GM12878 (cell line): ENCODE measurements around the gene UCKL1. TPM values are rescaled to one million over a fixed set of nuclear protein-coding genes. Genes with fewer than 3 reads are reported as not detected.
A peak's percentile ranks its signal among the peaks of the same experiment; 100 is the strongest.

Source experiments
- ASH2L ChIP-seq: fragments of 300-600, 200-600 bp; sonication (generic); IDR thresholded peaks from 2 replicates; pipeline ENCODE4 v1.6.1; 2017; ENCODE audit warnings: low read depth, mild to moderate bottlenecking, borderline replicate concordance
- BACH1 ChIP-seq: fragments of 450-650 bp; IDR thresholded peaks from 2 replicates; pipeline ENCODE4 v1.6.1; 2017; ENCODE audit warnings: mild to moderate bottlenecking, borderline replicate concordance
- DPF2 ChIP-seq: fragments of 450-650 bp; IDR thresholded peaks from 2 replicates; pipeline ENCODE4 v1.6.1; 2017; ENCODE audit warnings: mild to moderate bottlenecking
- ESRRA ChIP-seq: IDR thresholded peaks from 2 replicates; pipeline ENCODE4 v1.6.1; 2012; ENCODE audit warnings: mild to moderate bottlenecking, low read length, improper control_type of control experiment
- HCFC1 ChIP-seq: fragments of 150-350 bp; IDR thresholded peaks from 2 replicates; pipeline ENCODE4 v1.6.1; 2014; ENCODE audit warnings: low read length
- HDAC2 ChIP-seq: fragments of 200-600 bp; sonication (generic); IDR thresholded peaks from 2 replicates; pipeline ENCODE4 v1.6.1; 2017
- IKZF2 ChIP-seq, 2 experiments: fragments of 450-650 bp; IDR thresholded peaks; 2 replicates each; pipeline ENCODE4 v1.6.1; 2017; ENCODE audit warnings: mild to moderate bottlenecking in 2 of 2, moderate library complexity in 2 of 2
- JUNB ChIP-seq: IDR thresholded peaks from 2 replicates; pipeline ENCODE4 v1.6.1; 2016; ENCODE audit warnings: antibody characterized with exemption, mild to moderate bottlenecking
- NFIC ChIP-seq: IDR thresholded peaks from 2 replicates; pipeline ENCODE4 v1.6.1; 2012; ENCODE audit warnings: low read depth, mild to moderate bottlenecking, inconsistent platforms, low read length, moderate library complexity
- NFYA ChIP-seq: IDR thresholded peaks from 2 replicates; pipeline ENCODE4 v1.6.1; 2011; ENCODE audit warnings: low read depth, mild to moderate bottlenecking, low read length, improper control_type of control experiment, borderline replicate concordance
- NKRF ChIP-seq: fragments of 450-650 bp; conservative IDR thresholded peaks from 2 replicates; pipeline ENCODE4 v1.6.1; 2017; ENCODE audit warnings: mild to moderate bottlenecking, moderate library complexity
- NR2C1 ChIP-seq: fragments of 450-650 bp; IDR thresholded peaks from 2 replicates; pipeline ENCODE4 v1.6.1; 2017; ENCODE audit warnings: antibody characterized with exemption, mild to moderate bottlenecking, moderate library complexity
- NR2F1 ChIP-seq: fragments of 450-650 bp; conservative IDR thresholded peaks from 2 replicates; pipeline ENCODE4 v1.6.1; 2017; ENCODE audit warnings: mild to moderate bottlenecking
- POLR2AphosphoS2 ChIP-seq: IDR thresholded peaks from 2 replicates; pipeline ENCODE4 v1.6.1; 2011; ENCODE audit warnings: low read depth, mild to moderate bottlenecking, low read length, improper control_type of control experiment, moderate library complexity
- RELA ChIP-seq: fragments of 450-650 bp; IDR thresholded peaks from 2 replicates; pipeline ENCODE4 v1.8.0; 2014; ENCODE audit warnings: borderline replicate concordance; ENCODE audit not compliant: partially characterized antibody
- SMAD1 ChIP-seq: fragments of 450-650 bp; IDR thresholded peaks from 2 replicates; pipeline ENCODE4 v1.6.1; 2018; ENCODE audit warnings: mild to moderate bottlenecking, low read depth; ENCODE audit not compliant: partially characterized antibody
- SPI1 ChIP-seq: IDR thresholded peaks from 2 replicates; pipeline ENCODE4 v1.6.1; 2011; ENCODE audit warnings: low read depth, mild to moderate bottlenecking, low read length, moderate library complexity, borderline replicate concordance; ENCODE audit not compliant: insufficient read depth
- TCF3 ChIP-seq: IDR thresholded peaks from 2 replicates; pipeline ENCODE4 v1.6.1; 2012; ENCODE audit warnings: low read depth, mild to moderate bottlenecking, low read length, borderline replicate concordance; ENCODE audit not compliant: insufficient read depth
- ZNF217 ChIP-seq: fragments of 450-650 bp; IDR thresholded peaks from 2 replicates; pipeline ENCODE4 v1.6.1; 2017; ENCODE audit warnings: antibody characterized with exemption, mild to moderate bottlenecking
- ZNF24 ChIP-seq: fragments of 450-650 bp; IDR thresholded peaks from 2 replicates; pipeline ENCODE4 v1.6.1; 2017; ENCODE audit warnings: antibody characterized with exemption, mild to moderate bottlenecking
- polyA plus RNA-seq, 11 experiments: library from polyadenylated mRNA; depleted of rRNA in 4 of 11; unstranded in 6 of 11; stranded (reverse) in 5 of 11; fragments of >200 nt; fragmentation: Nextera tagmentation in 4 of 11; fragmentation: Illumina TruSeq in 1 of 11; extraction: Ambion mirVana in 4 of 11; extraction: Trizol in 1 of 11; gene quantifications; 1 replicate in 1 of 11; 2 replicates in 10 of 11; pipeline versions ENCODE4 v1.2.1 to v1.2.3, GENCODE V29; 2011 to 2016; ENCODE audit warnings: inconsistent platforms in 2 of 11, missing spikeins in 2 of 11, low read depth in 1 of 11
- total RNA-seq, 4 experiments: library from RNA; depleted of rRNA in 3 of 4; stranded (reverse); fragments of >200 nt in 3 of 4; fragmentation: Illumina TruSeq in 1 of 4; extraction: Trizol in 1 of 4; gene quantifications; 2 replicates each; pipeline versions ENCODE4 v1.2.1 to v1.2.3, GENCODE V29; 2013 to 2021
- TF ChIP-seq, protein P1 (sequence below): IDR thresholded peaks from 2 replicates; pipeline ENCODE4 v1.6.1; 2012; ENCODE audit warnings: low read depth, low read length, improper control_type of control experiment
- TF ChIP-seq, protein P2 (sequence below): fragments of 450-650 bp; IDR thresholded peaks from 2 replicates; pipeline ENCODE4 v1.6.1; 2017; ENCODE audit warnings: antibody characterized with exemption, mild to moderate bottlenecking, moderate library complexity

The UCKL1 gene
- total and polyA plus RNA-seq, 10 of the 15 experiments (the other 5 are each of a cell fraction or from before 2014, with no cell fraction given): 2.4 to 36.3 (median 24.8) TPM

- TF ChIP-seq RELA: peak; percentile 60
- TF ChIP-seq POLR2AphosphoS2: 0 out of 2 replicates have a peak, but pooled peaks have one; percentile 55
- TF ChIP-seq ZNF24: no peak
- no peak for TF ChIP-seq JUNB
- TF ChIP-seq NR2C1: no peak
- peak; percentile 20; the same call in 1 of the 2 replicates for TF ChIP-seq ZNF217
- TF ChIP-seq, protein P1, sequence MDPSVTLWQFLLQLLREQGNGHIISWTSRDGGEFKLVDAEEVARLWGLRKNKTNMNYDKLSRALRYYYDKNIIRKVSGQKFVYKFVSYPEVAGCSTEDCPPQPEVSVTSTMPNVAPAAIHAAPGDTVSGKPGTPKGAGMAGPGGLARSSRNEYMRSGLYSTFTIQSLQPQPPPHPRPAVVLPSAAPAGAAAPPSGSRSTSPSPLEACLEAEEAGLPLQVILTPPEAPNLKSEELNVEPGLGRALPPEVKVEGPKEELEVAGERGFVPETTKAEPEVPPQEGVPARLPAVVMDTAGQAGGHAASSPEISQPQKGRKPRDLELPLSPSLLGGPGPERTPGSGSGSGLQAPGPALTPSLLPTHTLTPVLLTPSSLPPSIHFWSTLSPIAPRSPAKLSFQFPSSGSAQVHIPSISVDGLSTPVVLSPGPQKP: no peak; the same call in 1 of the 2 replicates
- no peak for TF ChIP-seq ASH2L
- no peak for TF ChIP-seq TCF3
- peak; percentile 49 for TF ChIP-seq NKRF
- TF ChIP-seq ESRRA: no peak
- no peak for TF ChIP-seq HCFC1
- peak; percentile 22; the same call in 1 of the 2 replicates for TF ChIP-seq SPI1
- TF ChIP-seq NFIC: no peak
- TF ChIP-seq IKZF2 (IDR thresholded peaks at IDR 0.05): no peak; a peak in 1 of 4 replicates
- peak; percentile 97 for TF ChIP-seq SMAD1
- TF ChIP-seq NR2F1: peak; percentile 59
- no peak for TF ChIP-seq HDAC2
- peak; percentile 79; the same call in 1 of the 2 replicates for TF ChIP-seq BACH1
- TF ChIP-seq DPF2: peak; percentile 63
- no peak for TF ChIP-seq NFYA
- TF ChIP-seq, protein P2, sequence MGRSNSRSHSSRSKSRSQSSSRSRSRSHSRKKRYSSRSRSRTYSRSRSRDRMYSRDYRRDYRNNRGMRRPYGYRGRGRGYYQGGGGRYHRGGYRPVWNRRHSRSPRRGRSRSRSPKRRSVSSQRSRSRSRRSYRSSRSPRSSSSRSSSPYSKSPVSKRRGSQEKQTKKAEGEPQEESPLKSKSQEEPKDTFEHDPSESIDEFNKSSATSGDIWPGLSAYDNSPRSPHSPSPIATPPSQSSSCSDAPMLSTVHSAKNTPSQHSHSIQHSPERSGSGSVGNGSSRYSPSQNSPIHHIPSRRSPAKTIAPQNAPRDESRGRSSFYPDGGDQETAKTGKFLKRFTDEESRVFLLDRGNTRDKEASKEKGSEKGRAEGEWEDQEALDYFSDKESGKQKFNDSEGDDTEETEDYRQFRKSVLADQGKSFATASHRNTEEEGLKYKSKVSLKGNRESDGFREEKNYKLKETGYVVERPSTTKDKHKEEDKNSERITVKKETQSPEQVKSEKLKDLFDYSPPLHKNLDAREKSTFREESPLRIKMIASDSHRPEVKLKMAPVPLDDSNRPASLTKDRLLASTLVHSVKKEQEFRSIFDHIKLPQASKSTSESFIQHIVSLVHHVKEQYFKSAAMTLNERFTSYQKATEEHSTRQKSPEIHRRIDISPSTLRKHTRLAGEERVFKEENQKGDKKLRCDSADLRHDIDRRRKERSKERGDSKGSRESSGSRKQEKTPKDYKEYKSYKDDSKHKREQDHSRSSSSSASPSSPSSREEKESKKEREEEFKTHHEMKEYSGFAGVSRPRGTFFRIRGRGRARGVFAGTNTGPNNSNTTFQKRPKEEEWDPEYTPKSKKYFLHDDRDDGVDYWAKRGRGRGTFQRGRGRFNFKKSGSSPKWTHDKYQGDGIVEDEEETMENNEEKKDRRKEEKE: no peak
Observed at GRCh38 chr20:63979557-63980316, 23.5 kb upstream of the UCKL1 start, which contains the start of gene SAMD10 (continued).
